Activated naive CD8-positive, alpha-beta T cell treated with anti-CD3 and anti-CD28 coated beads, Interleukin-2, amount 10 ng/mL, durations not matched to agents 7 days and 5 days (primary cell): ENCODE data around the gene BMP15. TPM values are rescaled to one million over a fixed set of nuclear protein-coding genes. Genes with fewer than 3 reads are reported as not detected.

Source experiments
- ATAC-seq: fragments of 150-1000 bp; cut with Tn5 transposase; one replicate; pipeline ENCODE4 v1.10.0; 2021; ENCODE audit warnings: low read depth, moderate library complexity
- POLR2A ChIA-PET: fragments of 350-600 bp; sonication (Branson Sonifier 250); formaldehyde crosslinking; loops from one replicate; lab custom pipeline; 2021; ENCODE audit warnings: antibody characterized with exemption; lab: Charles Lee
- DNase-seq: peaks from one replicate; pipeline ENCODE4 v3.0.0; 2021
- H3K27ac Mint-ChIP-seq: one replicate; pipeline ENCODE4 v1.8.0; 2022; ENCODE audit warnings: mild to moderate bottlenecking, mixed read lengths
- H3K27me3 Mint-ChIP-seq: one replicate; pipeline ENCODE4 v1.8.0; 2022; ENCODE audit warnings: mild to moderate bottlenecking, moderate library complexity, mixed read lengths
- H3K36me3 Mint-ChIP-seq: one replicate; pipeline ENCODE4 v1.8.0; 2021; ENCODE audit warnings: mild to moderate bottlenecking, mixed read lengths
- H3K4me1 Mint-ChIP-seq: one replicate; pipeline ENCODE4 v1.8.0; 2021; ENCODE audit warnings: mixed read lengths
- H3K4me3 Mint-ChIP-seq: one replicate; pipeline ENCODE4 v1.8.0; 2022; ENCODE audit warnings: mild to moderate bottlenecking, moderate library complexity, mixed read lengths
- H3K9me3 Mint-ChIP-seq: one replicate; pipeline ENCODE4 v1.8.0; 2021; ENCODE audit warnings: mixed read lengths
- total RNA-seq, 2 experiments: library from RNA; stranded (reverse); gene quantifications; one replicate each; pipeline ENCODE4 v1.2.3, GENCODE V29; 2021

BMP15 gene
- total RNA-seq = not detected

DNA sequence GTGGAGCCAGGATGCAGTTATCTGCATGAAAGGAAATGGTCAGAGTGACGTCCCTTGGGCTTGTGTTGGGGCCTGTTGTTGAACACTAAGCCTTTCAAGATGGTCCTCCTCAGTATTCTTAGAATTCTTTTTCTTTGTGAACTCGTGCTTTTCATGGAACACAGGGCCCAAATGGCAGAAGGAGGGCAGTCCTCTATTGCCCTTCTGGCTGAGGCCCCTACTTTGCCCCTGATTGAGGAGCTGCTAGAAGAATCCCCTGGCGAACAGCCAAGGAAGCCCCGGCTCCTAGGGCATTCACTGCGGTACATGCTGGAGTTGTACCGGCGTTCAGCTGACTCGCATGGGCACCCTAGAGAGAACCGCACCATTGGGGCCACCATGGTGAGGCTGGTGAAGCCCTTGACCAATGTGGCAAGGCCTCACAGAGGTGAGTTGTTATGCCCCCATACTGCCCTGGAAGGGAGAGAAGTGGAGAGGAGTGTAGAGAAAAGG is at the start of gene BMP15:
TSS of gene BMP15 (plus strand) at position 51 of the 492 bp plus-strand sequence. CDS start at position 100, 49 bp downstream.
- POLR2A ChIA-PET = no interaction called here
- H3K27me3 Mint-ChIP-seq = peaks cover 3% of the 10 kb centered on the region

DNA sequence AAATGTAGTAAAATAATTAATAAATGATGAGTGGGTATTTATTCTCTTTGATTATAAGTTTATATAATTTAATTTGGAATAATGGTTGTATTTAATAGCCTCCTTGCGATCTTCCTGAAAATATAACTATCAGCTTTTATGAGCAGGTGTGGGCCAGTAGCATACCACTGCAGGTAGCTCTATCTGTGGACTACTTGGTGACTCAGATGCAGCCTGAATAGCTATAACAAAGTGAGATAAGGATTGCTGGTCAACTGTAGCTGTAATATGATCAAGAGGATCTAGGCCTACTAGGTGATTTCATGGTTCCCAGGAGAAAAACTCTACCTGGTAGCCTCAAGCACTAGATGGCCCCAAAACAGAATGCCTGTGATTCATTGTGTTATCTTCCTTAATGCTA is 47.1 kb upstream of the BMP15 start:
- Mint-ChIP-seq H3K27me3 (peaks cover 6% of the 10 kb centered on the region), H3K27ac (no peak overlapping the region), H3K4me3 (no peak overlapping the region), H3K4me1 (no peaks in the 10 kb centered on the region), H3K9me3 (no peaks in the 10 kb centered on the region), H3K36me3 (no peaks in the 10 kb centered on the region)
- no peak for DNase-seq
- POLR2A ChIA-PET = no interaction called here
- no peak for ATAC-seq

More for the DNA sequence above, at the start of gene BMP15:
- Mint-ChIP-seq H3K9me3 (no peaks in the 10 kb centered on the region), H3K27ac (no peak within 1 kb of the TSS), H3K36me3 (no peaks in the 10 kb centered on the region), H3K4me1 (peaks cover 10% of the 10 kb centered on the region), H3K4me3 (no peak within 1 kb of the TSS)
- DNase-seq (no peak), ATAC-seq (no peak)

DNA sequence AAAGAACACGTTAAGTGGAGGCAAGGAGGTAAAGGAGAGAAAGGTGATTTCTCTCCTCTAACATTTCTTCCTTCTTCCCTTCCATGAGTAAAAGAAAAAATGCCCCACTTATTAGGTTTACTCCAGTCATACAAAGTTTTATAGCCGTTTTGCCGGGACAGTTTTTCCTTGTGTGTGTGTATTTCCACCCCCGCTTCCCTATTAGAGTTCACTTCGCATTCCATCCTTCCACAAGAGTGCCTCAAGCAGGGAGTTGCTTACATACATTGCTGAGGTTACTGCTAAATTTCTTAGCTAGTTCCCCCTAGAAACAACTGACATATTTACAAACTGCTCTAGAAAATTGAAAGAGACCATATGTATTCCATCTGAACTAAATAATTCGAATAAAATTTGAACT is 45.2 kb upstream of the BMP15 start:
- H3K36me3 Mint-ChIP-seq = no peaks in the 10 kb centered on the region
- H3K9me3 Mint-ChIP-seq = no peaks in the 10 kb centered on the region
- DNase-seq = no peak
- H3K4me3 Mint-ChIP-seq = no peak overlapping the region
- no peak for ATAC-seq
- peaks cover 8% of the 10 kb centered on the region for H3K27me3 Mint-ChIP-seq
- no peaks in the 10 kb centered on the region for H3K4me1 Mint-ChIP-seq
- POLR2A ChIA-PET = no interaction called here
- H3K27ac Mint-ChIP-seq = no peak overlapping the region

DNA sequence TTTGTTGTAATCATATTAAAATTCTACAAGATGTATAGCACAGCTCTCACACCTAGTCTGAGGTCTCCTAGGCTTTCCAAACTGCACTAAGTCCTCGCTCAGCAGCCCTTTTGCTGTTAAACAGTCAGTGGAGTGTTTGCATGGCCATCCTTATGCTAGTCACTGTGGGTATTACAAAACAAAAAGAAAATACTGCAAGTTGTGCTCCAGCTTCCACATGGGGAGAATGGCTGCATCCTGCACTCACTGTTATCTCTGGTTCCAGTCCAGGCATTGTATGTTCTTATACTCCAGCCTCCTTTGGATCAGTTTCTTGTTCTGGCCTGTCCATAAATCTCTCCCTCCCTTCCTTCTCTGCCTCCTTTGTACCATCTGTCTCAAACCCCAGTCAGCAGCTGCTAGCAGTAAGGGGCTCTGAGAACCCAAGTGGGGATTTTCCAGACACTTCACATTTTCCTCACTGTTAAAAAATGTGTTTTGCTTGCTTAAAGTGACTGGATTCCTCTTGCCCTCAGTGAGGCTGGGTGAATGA is 38.5 kb upstream of the BMP15 start:
- DNase-seq (no peak), ATAC-seq (no peak)
- Mint-ChIP-seq H3K4me3 (no peak overlapping the region), H3K4me1 (no peaks in the 10 kb centered on the region), H3K36me3 (no peaks in the 10 kb centered on the region), H3K9me3 (no peaks in the 10 kb centered on the region), H3K27ac (no peak overlapping the region), H3K27me3 (peaks cover 7% of the 10 kb centered on the region)
- POLR2A ChIA-PET = no interaction called here

DNA sequence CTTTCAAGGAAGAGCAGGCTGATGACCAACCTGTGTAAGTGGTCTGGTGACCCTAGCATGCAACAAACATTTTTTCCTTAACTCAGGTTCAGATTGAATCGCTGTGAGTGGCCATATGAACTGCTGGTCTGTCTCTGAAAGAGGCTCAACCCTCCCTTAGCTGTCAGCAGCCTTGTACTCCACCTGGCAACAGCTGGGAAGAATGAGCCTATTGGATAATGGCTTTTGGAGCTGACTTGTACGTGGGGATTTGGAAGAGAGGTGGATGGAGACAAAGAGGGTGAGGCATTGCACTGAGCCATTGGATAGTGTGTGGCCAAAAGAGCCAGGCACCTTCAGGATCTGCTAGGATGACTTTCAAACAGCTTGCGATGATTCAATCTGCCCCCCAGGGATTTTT is 35.7 kb upstream of the BMP15 start:
- Mint-ChIP-seq H3K9me3 (no peaks in the 10 kb centered on the region), H3K4me1 (no peaks in the 10 kb centered on the region), H3K27me3 (peaks cover 5% of the 10 kb centered on the region), H3K36me3 (no peaks in the 10 kb centered on the region), H3K4me3 (no peak overlapping the region), H3K27ac (no peak overlapping the region)
- ATAC-seq = no peak
- DNase-seq = no peak
- POLR2A ChIA-PET = no interaction called here

DNA sequence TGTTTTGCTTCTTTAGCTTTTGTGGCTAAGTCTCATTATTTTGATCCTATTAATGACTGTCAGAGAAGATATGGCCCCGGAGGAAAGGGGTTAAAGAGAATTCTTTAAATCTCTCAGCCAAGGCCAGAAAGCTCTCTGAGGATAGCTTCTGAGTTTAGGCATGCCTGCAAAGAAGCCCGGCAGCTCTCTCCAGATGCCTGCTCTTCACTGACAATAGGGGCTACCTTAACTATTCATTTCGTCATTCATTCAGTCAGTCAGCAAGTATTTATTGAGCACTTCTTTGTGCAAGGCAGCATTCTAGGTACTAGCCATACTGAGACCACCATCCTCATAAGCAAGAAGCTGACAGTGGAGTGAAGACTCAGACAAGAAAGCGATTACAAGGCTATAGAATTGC is 34.0 kb upstream of the BMP15 start:
- Mint-ChIP-seq H3K4me3 (no peak overlapping the region), H3K9me3 (no peaks in the 10 kb centered on the region), H3K27me3 (peaks cover 4% of the 10 kb centered on the region), H3K4me1 (no peaks in the 10 kb centered on the region), H3K27ac (no peak overlapping the region), H3K36me3 (no peaks in the 10 kb centered on the region)
- DNase-seq (no peak), ATAC-seq (no peak)
- POLR2A ChIA-PET = no interaction called here

DNA sequence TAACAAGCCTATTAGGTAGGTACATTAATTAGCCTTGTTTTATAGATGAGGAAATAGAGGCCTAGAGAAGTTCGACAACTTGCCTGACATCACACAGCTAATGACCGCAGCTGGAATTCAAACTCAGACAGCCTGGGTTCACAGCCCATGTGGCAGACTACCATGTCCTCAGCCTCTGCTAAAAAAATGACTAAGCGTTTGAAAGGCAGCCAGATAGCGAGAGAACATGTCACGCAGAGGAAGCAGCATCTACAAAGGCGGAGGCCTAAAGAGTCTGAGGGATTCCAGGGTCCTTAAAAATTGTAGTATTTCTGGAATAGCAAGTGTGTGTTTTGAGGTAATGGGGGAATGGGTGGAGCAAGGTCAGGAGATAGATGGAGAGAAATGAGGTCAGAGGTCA is 33.2 kb upstream of the BMP15 start:
- ATAC-seq = no peak

DNA sequence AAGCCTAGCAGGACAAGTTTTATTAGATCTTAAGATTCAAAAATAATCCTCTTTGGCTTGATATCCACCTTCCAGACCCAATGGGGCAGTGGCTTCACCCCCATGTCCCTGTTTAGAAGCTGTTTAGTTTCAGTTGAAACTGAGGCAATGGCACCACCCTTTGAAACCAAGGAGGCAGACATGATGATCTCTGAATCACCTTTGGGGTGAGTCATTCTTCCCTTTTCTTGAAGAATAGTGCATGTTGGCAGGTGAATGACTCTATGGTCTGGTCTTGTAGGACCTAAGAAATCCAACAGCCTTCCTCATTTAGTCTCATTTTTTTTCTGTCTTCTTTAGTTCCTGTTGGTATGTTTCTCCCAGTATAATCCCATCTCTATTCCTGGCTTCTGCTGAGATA is 29.5 kb upstream of the BMP15 start:
- Mint-ChIP-seq H3K27ac (no peak overlapping the region), H3K27me3 (peaks cover 3% of the 10 kb centered on the region), H3K36me3 (no peaks in the 10 kb centered on the region), H3K4me3 (no peak overlapping the region), H3K9me3 (no peaks in the 10 kb centered on the region), H3K4me1 (no peaks in the 10 kb centered on the region)
- DNase-seq (no peak), ATAC-seq (no peak)
- POLR2A ChIA-PET = no interaction called here

More for the DNA sequence above, 33.2 kb upstream of the BMP15 start:
- H3K27me3 Mint-ChIP-seq = peaks cover 3% of the 10 kb centered on the region
- DNase-seq = no peak
- H3K27ac Mint-ChIP-seq = no peak overlapping the region
- no peaks in the 10 kb centered on the region for H3K36me3 Mint-ChIP-seq
- H3K9me3 Mint-ChIP-seq = no peaks in the 10 kb centered on the region
- no peaks in the 10 kb centered on the region for H3K4me1 Mint-ChIP-seq
- no peak overlapping the region for H3K4me3 Mint-ChIP-seq
- POLR2A ChIA-PET = no interaction called here

DNA sequence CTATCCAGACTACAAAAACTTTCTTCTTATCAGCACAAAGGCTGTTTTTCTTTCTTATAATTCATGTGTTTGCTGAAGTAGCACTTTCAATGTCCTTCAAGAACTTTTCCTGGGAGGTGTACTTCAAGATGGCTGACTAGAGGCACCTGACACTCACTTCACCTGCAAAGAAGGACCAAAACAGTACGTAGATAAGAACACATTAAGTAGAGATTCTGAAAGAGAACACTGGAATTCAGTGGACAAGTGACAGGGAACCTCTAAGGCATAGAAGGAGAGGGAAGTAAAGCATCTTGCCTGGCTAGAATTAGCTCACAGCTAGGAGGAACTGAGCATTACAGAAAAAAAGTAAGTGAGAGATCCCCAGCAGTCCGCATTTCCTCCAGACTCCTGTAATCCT is 21.7 kb upstream of the BMP15 start:
- Mint-ChIP-seq H3K27me3 (peaks cover 2% of the 10 kb centered on the region), H3K9me3 (no peaks in the 10 kb centered on the region), H3K4me3 (no peak overlapping the region), H3K27ac (no peak overlapping the region), H3K4me1 (no peaks in the 10 kb centered on the region), H3K36me3 (no peaks in the 10 kb centered on the region)
- ATAC-seq (no peak), DNase-seq (no peak)
- POLR2A ChIA-PET = no interaction called here

DNA sequence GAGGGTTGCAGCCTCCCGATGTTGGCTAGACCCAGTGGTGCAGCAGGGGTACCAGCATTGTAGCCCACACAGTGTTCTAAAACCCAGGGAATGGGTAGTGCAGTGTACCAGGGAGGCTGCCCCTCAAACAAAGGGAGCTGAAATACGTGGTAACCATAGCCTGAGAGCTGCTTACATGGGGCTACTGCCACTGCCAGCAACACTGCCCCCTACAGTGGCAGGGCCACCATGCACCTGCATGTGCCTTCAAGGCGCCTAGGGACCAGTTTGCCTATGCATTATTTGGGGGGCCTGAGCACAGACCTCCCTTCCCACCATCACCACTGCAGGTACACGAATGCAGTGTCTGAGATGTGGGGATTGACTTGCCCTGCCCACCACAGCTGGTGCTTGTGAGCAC is 21.0 kb upstream of the BMP15 start:
- peaks cover 2% of the 10 kb centered on the region for H3K27me3 Mint-ChIP-seq
- no peak overlapping the region for H3K4me3 Mint-ChIP-seq
- POLR2A ChIA-PET = no interaction called here

DNA sequence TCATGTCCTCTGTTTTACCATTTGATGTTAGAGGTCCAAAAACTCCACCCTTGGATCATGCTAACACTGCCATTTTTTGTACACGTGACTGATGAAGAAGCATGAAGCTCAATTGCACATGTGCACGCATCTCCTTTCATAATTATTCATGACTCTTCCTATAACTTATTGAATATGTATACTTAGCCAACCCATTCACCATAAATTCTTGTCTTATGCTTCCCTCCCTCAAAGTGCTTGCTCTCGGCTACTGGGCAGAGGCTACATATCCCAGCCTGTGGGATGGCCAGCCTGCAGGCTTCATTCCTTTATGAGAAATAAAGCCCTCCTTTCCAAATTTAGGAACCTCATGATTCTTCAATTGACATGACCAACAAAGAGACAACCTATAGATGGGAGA is 17.5 kb upstream of the BMP15 start:
- Mint-ChIP-seq H3K4me3 (no peak overlapping the region), H3K9me3 (no peaks in the 10 kb centered on the region), H3K4me1 (no peaks in the 10 kb centered on the region), H3K36me3 (no peaks in the 10 kb centered on the region), H3K27ac (no peak overlapping the region), H3K27me3 (peaks cover 3% of the 10 kb centered on the region)
- POLR2A ChIA-PET = no interaction called here
- ATAC-seq (no peak), DNase-seq (no peak)

More for the DNA sequence above, 21.0 kb upstream of the BMP15 start:
- DNase-seq = no peak
- Mint-ChIP-seq H3K4me1 (no peaks in the 10 kb centered on the region), H3K9me3 (no peaks in the 10 kb centered on the region), H3K27ac (no peak overlapping the region), H3K36me3 (no peaks in the 10 kb centered on the region)
- no peak for ATAC-seq

DNA sequence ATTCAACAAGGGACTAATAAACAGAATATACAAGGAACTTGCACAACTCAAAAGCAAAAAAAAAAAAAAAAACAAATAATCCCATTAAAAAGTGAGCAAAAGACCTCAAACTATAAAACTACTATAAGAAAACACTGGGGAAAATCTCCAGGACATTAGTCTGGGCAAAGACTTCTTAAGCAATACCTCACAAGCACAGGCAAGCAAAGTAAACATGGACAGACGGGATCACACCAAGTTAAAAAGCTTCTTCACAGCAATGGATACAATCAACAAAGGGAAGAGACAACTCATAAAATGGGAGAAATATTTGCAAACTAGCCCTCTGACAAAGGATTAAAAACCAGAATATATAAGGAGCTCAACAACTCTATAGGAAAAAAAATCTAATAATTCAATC is 17.1 kb upstream of the BMP15 start:
- Mint-ChIP-seq H3K36me3 (no peaks in the 10 kb centered on the region), H3K27me3 (peaks cover 3% of the 10 kb centered on the region), H3K4me1 (no peaks in the 10 kb centered on the region), H3K9me3 (no peaks in the 10 kb centered on the region), H3K27ac (no peak overlapping the region), H3K4me3 (no peak overlapping the region)
- POLR2A ChIA-PET = no interaction called here
- DNase-seq = no peak
- ATAC-seq = no peak

DNA sequence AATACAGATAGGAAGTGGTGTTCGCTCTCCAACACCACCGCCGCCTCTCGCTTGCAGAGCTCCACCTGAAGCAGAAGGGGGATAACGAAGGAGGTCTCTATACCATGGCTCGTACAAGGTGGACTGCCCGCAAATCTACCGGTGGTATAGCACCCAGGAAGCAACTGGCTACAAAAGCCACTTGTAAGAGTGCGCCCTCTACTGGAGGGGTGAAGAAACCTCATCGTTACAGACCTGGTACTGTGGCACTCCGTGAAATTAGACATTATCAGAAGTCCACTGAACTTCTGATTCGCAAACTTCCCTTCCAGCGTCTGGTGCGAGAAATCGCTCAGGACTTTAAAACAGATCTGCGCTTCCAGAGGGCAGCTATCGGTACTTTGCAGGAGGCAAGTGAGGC is 5.2 kb upstream of the BMP15 start:
- no peak overlapping the region for H3K27ac Mint-ChIP-seq
- DNase-seq = no peak
- H3K4me1 Mint-ChIP-seq = no peaks in the 10 kb centered on the region
- ATAC-seq = no peak
- POLR2A ChIA-PET = no interaction called here
- H3K4me3 Mint-ChIP-seq = no peak overlapping the region
- H3K9me3 Mint-ChIP-seq = no peaks in the 10 kb centered on the region
- H3K36me3 Mint-ChIP-seq = no peaks in the 10 kb centered on the region
- peaks cover 2% of the 10 kb centered on the region for H3K27me3 Mint-ChIP-seq

DNA sequence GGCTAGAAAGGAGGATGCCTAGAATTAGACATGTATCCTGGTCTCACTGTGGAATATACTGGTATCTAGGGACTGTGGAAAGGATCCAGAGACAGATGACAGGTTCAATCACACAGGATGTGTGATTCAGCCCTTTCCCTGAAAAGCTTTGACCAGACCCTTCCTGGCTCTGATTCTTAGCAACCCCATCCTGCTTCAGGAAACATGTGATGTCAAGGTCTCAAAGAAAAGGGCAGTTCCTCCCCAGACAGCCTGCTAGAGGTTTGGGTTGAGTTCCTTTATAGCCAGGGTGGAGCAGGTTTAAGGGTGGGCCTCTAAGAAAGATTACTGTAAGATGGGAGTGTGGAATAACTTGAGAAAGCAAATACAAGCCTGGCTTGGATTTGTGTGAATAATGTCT is 3.0 kb downstream of the BMP15 start:
- POLR2A ChIA-PET = no interaction called here
- no peaks in the 10 kb centered on the region for H3K9me3 Mint-ChIP-seq
- DNase-seq (no peak), ATAC-seq (no peak)
- H3K27ac Mint-ChIP-seq = peak overlapping the region; percentile 51
- peaks cover 9% of the 10 kb centered on the region for H3K27me3 Mint-ChIP-seq
- H3K4me1 Mint-ChIP-seq = peaks cover 10% of the 10 kb centered on the region
- H3K36me3 Mint-ChIP-seq = no peaks in the 10 kb centered on the region
- H3K4me3 Mint-ChIP-seq = peak overlapping the region; percentile 53

DNA sequence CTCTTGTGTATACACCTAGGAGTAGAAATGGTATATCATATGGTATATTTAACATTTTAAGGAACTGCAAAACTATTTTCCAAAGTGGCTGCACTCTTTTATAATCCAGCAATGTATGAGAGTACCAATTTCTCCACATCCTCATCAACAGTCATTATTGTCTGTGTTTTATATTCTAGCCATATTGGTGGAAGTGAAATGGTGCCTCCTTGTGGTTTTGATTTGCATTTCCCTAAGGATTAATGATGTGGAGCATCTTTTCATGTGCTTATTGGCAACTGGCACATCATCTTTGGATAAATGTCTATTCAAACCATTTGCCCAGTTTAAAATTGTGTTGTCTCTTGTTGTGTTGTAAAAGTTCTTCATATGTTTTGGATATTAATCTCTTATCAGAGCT is 9.6 kb downstream of the BMP15 start:
- Mint-ChIP-seq H3K4me3 (no peak overlapping the region), H3K36me3 (no peaks in the 10 kb centered on the region), H3K9me3 (no peaks in the 10 kb centered on the region), H3K27me3 (peaks cover 11% of the 10 kb centered on the region), H3K27ac (no peak overlapping the region), H3K4me1 (no peaks in the 10 kb centered on the region)
- POLR2A ChIA-PET = no interaction called here
- DNase-seq = no peak
- no peak for ATAC-seq
